Neuronal stem cell (in vitro differentiated cells): ENCODE results near the gene ZNF683.

ENCODE experiments used
- DNase-seq: peaks from one replicate; pipeline ENCODE4 v3.0.0-alpha.2; 2013; ENCODE audit warnings: low spot score
- H2AFZ ChIP-seq: one replicate; pipeline ENCODE4 v1.6.1; 2013; ENCODE audit warnings: mild to moderate bottlenecking, low read length, inconsistent platforms
- H2AK5ac ChIP-seq: 2 replicates; pipeline ENCODE4 v1.6.1; 2013; ENCODE audit warnings: low read depth, mild to moderate bottlenecking, inconsistent platforms, low read length, moderate library complexity, mixed read lengths
- H2BK120ac ChIP-seq: 2 replicates; pipeline ENCODE4 v1.6.1; 2013; ENCODE audit warnings: low read depth, mild to moderate bottlenecking, inconsistent platforms, low read length, moderate library complexity, mixed read lengths
- H2BK12ac ChIP-seq: one replicate; pipeline ENCODE4 v1.6.1; 2013; ENCODE audit warnings: low read length, inconsistent platforms
- H2BK15ac ChIP-seq: 2 replicates; pipeline ENCODE4 v1.6.1; 2013; ENCODE audit warnings: mild to moderate bottlenecking, low read length, inconsistent platforms, mixed read lengths
- H2BK5ac ChIP-seq: one replicate; pipeline ENCODE4 v1.6.1; 2013; ENCODE audit warnings: inconsistent platforms, mild to moderate bottlenecking, low read length, moderate library complexity
- H3K14ac ChIP-seq: one replicate; pipeline ENCODE4 v1.6.1; 2013; ENCODE audit warnings: low read length, inconsistent platforms
- H3K18ac ChIP-seq: 2 replicates; pipeline ENCODE4 v1.6.1; 2013; ENCODE audit warnings: low read length, inconsistent platforms
- H3K23ac ChIP-seq: 2 replicates; pipeline ENCODE4 v1.6.1; 2013; ENCODE audit warnings: low read depth, mild to moderate bottlenecking, mixed read lengths, low read length, inconsistent platforms; ENCODE audit not compliant: poor library complexity
- H3K27ac ChIP-seq: replicated peaks from 3 replicates; pipeline ENCODE4 v1.5.1; 2013; ENCODE audit warnings: low read length, inconsistent platforms
- H3K27me3 ChIP-seq, 3 experiments: 2 replicates each; pipeline ENCODE4 v1.6.1; 2013; ENCODE audit warnings: low read length in 3 of 3, mild to moderate bottlenecking in 2 of 3, inconsistent platforms in 1 of 3, low read depth in 1 of 3, mixed read lengths in 1 of 3, moderate library complexity in 1 of 3; ENCODE audit not compliant: control insufficient read depth in 3 of 3, insufficient read depth in 3 of 3
- H3K36me3 ChIP-seq, 2 donors: replicated peaks in 1 of 2; 2 replicates each; pipeline ENCODE4 v1.6.1; 2013; ENCODE audit warnings: low read length in 2 of 2; ENCODE audit not compliant: control insufficient read depth in 2 of 2, insufficient read depth in 2 of 2
- H3K4ac ChIP-seq: 2 replicates; pipeline ENCODE4 v1.6.1; 2013; ENCODE audit warnings: inconsistent platforms, mild to moderate bottlenecking, low read length, moderate library complexity
- H3K4me1 ChIP-seq, 2 donors: 1 replicate in 1 of 2; 2 replicates in 1 of 2; pipeline ENCODE4 v1.6.1; 2013; ENCODE audit warnings: low read length in 2 of 2, low read depth in 1 of 2; ENCODE audit not compliant: control insufficient read depth in 2 of 2, insufficient read depth in 1 of 2
- H3K4me2 ChIP-seq: one replicate; pipeline ENCODE4 v1.6.1; 2013; ENCODE audit warnings: mild to moderate bottlenecking, low read length, inconsistent platforms; ENCODE audit not compliant: insufficient read depth, poor library complexity, severe bottlenecking
- H3K4me3 ChIP-seq, 2 donors: 2 replicates each; pipeline ENCODE4 v1.5.1; 2013; ENCODE audit warnings: low read length in 2 of 2, mild to moderate bottlenecking in 2 of 2, inconsistent platforms in 1 of 2, moderate library complexity in 1 of 2
- H3K79me1 ChIP-seq: one replicate; pipeline ENCODE4 v1.6.1; 2013; ENCODE audit warnings: low read depth, mild to moderate bottlenecking, inconsistent platforms, low read length, moderate library complexity
- H3K9ac ChIP-seq: one replicate; pipeline ENCODE4 v1.6.1; 2013; ENCODE audit warnings: mild to moderate bottlenecking, low read depth, low read length, inconsistent platforms; ENCODE audit not compliant: poor library complexity
- H3K9me3 ChIP-seq, 2 donors: replicated peaks in 1 of 2; 2 replicates each; pipeline versions ENCODE3 to v1.6.1; 2013; ENCODE audit warnings: low read length in 2 of 2, mild to moderate bottlenecking in 2 of 2, inconsistent platforms in 1 of 2, low read depth in 1 of 2, mixed read lengths in 1 of 2, moderate library complexity in 1 of 2; ENCODE audit not compliant: control insufficient read depth in 2 of 2, insufficient read depth in 1 of 2
- H4K8ac ChIP-seq: one replicate; pipeline ENCODE4 v1.6.1; 2013; ENCODE audit warnings: low read depth, mild to moderate bottlenecking, inconsistent platforms, low read length, moderate library complexity
- H4K91ac ChIP-seq: one replicate; pipeline ENCODE4 v1.6.1; 2013; ENCODE audit warnings: low read length, low read depth, mild to moderate bottlenecking, inconsistent platforms; ENCODE audit not compliant: poor library complexity
- WGBS, 2 donors: extraction: QIAGEN DNeasy Blood & Tissue Kit; methylation state at CpG; one replicate each; pipeline ENCODE4 v1.1.7; 2013; ENCODE audit warnings: missing lambda C conversion rate in 2 of 2, mixed read lengths in 1 of 2; ENCODE audit not compliant: insufficient read length in 2 of 2, insufficient replicate concordance in 1 of 2; ENCODE audit errors: extremely low coverage in 2 of 2; 5-methylcytosine and 5-hydroxymethylcytosine counted together

Gene ZNF683

DNA sequence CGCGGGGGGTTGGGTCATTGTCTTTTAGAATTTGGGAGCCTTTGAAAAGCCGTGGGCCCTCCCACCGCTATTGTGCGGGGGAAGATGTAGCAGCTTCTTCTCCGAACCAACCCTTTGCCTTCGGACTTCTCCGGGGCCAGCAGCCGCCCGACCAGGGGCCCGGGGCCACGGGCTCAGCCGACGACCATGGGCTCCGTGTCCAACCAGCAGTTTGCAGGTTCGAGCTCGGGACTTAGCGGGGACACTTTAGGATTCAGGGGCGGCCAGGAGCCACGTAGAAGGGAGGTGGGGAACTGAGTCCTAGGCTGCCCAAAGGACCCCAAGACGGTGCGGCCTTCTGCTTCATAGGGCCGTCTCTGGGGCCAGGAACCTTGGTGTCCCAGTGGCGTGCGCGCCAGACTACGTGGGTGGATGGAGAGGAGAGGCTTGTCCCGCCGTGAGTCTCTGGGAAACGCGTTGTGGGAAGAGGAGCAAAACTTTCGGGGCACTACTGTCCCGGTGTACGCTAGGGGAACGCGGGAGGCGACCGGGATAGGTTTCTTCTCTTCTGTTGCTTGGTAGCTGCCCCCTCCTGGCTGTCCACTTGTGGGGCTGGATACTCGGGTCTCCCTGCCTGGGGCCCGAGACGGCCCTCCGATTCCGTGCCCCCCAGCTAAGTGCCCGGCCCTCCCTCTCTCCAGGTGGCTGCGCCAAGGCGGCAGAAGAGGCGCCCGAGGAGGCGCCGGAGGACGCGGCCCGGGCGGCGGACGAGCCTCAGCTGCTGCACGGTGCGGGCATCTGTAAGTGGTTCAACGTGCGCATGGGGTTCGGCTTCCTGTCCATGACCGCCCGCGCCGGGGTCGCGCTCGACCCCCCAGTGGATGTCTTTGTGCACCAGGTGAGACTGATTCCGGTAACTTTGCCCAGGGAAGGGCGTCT lies 38.4 kb upstream of the ZNF683 start, which contains the start of gene LIN28A:
Gene LIN28A, plus strand, starts transcription at position 112 of the 918 bp plus-strand sequence. Its CDS starts 75 bp downstream, at position 187.
- Histone ChIP-seq H2BK120ac (peak within 1 kb of the TSS; percentile 99), H3K4ac (peak within 1 kb of the TSS; percentile 100), H4K91ac (peak within 1 kb of the TSS; percentile 96), H3K18ac (peak within 1 kb of the TSS; percentile 100), H2AFZ (peak within 1 kb of the TSS; percentile 86), H3K9ac (peak within 1 kb of the TSS; percentile 99), H3K79me1 (no peaks in the 10 kb centered on the region), H2BK5ac (peak within 1 kb of the TSS; percentile 100), H3K23ac (peak within 1 kb of the TSS; percentile 87), H3K4me2 (peak within 1 kb of the TSS; percentile 95), H3K9me3 (peaks cover 0 to 1% of the 10 kb centered on the region in 2 donors), H3K36me3 (peaks cover 6 to 42% of the 10 kb centered on the region in 2 donors), H3K27me3 (no peaks in the 10 kb centered on the region), H2AK5ac (peak within 1 kb of the TSS; percentile 100), H3K14ac (peak within 1 kb of the TSS; percentile 97), H2BK12ac (peak within 1 kb of the TSS; percentile 99), H4K8ac (no peak within 1 kb of the TSS), H3K4me3 (peak within 1 kb of the TSS; percentile 93 to 97), H2BK15ac (peak within 1 kb of the TSS; percentile 99), H3K27ac (peak within 1 kb of the TSS; percentile 99), H3K4me1 (peaks cover 4 to 20% of the 10 kb centered on the region in 2 donors)
- no peak for DNase-seq
- no CpG with 5 or more reads among the region's 70 CpGs for WGBS, 2 donors

DNA sequence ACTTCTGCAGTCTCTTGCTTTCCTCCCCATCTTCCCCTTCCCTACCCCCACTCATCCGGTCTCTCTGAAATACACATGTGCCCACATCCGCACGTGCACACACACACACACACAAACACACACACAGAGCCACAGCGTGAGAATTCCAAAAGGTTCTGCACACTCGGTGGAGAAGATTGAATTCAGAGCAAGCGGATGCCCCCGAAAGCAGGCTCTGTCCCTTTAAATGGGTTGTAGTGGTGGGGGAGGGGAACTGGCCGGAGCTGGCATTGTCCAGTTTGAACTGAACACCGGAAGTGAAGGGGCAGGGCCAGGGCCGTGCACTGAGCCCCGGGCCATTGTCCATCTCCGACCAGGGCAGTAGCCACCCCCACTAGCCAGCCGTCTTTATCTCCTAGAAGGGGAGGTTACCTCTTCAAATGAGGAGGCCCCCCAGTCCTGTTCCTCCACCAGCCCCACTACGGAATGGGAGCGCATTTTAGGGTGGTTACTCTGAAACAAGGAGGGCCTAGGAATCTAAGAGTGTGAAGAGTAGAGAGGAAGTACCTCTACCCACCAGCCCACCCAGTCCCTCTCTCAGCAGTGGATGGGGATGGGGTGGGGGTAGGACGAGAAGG lies 36.7 kb upstream of the ZNF683 start:
- Histone ChIP-seq H2BK12ac (no peak overlapping the region), H3K23ac (no peak overlapping the region), H4K8ac (no peak overlapping the region), H3K9me3 (peaks cover 0 to 1% of the 10 kb centered on the region in 2 donors), H3K9ac (peak overlapping the region; percentile 94), H3K27me3 (no peaks in the 10 kb centered on the region), H2BK15ac (no peak overlapping the region), H3K79me1 (no peaks in the 10 kb centered on the region), H3K27ac (peak overlapping the region; percentile 99), H3K4ac (peak overlapping the region; percentile 43), H4K91ac (peak overlapping the region; percentile 83), H2BK5ac (peak overlapping the region; percentile 100), H2AK5ac (peak overlapping the region; percentile 73), H3K4me2 (peak overlapping the region; percentile 95), H3K4me1 (peaks cover 5 to 20% of the 10 kb centered on the region in 2 donors), H2BK120ac (peak overlapping the region; percentile 44), H3K36me3 (peaks cover 4 to 27% of the 10 kb centered on the region in 2 donors), H3K18ac (peak overlapping the region; percentile 99), H3K4me3 (peak overlapping the region; percentile 81 to 93), H2AFZ (peak overlapping the region; percentile 73), H3K14ac (no peak overlapping the region)
- DNase-seq, result peak; percentile 91
- WGBS, 2 donors, result no CpG with 5 or more reads among the region's 16 CpGs

DNA sequence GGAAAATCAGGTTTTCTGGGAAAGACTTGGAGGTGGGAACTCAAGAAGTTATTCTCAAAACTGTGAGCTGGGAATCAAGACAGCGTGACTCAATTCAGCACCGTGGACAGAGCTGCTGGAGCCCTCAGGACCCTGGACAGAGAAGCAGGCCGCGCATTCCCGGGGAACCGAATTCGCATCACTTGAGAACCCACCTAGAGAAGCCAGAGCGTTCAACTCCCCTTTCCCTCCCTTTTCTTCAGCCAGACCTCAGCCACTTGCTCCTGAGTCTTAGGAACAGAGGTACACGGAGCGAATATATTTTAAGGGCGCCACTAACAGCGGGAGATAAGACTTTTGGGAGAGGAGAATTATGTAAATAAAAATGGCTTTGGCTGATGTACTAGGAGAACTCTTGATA lies 36.1 kb upstream of the ZNF683 start:
- Histone ChIP-seq H2BK5ac (no peak overlapping the region), H3K9ac (no peak overlapping the region), H3K4me1 (peaks cover 10 to 25% of the 10 kb centered on the region in 2 donors), H3K79me1 (no peaks in the 10 kb centered on the region), H2BK15ac (no peak overlapping the region), H2BK120ac (no peak overlapping the region), H2AK5ac (no peak overlapping the region), H3K27ac (peak overlapping the region; percentile 99), H3K14ac (no peak overlapping the region), H3K23ac (no peak overlapping the region), H2BK12ac (no peak overlapping the region), H4K91ac (no peak overlapping the region), H2AFZ (no peak overlapping the region), H3K4me3 (peak overlapping the region in 1 of 2 donors; percentile 93), H3K27me3 (no peaks in the 10 kb centered on the region), H3K18ac (no peak overlapping the region), H3K4me2 (peak overlapping the region; percentile 79), H3K9me3 (peaks cover 0 to 1% of the 10 kb centered on the region in 2 donors), H3K4ac (no peak overlapping the region), H4K8ac (no peak overlapping the region), H3K36me3 (peaks cover 4 to 20% of the 10 kb centered on the region in 2 donors)
- DNase-seq, result peak; percentile 95
- WGBS, 2 donors, result no CpG with 5 or more reads among the region's 12 CpGs
